Upper lobe of right lung (tissue), 1 donor: Measurements from ENCODE around the gene WDR70. TPM values are rescaled to one million over a fixed set of nuclear protein-coding genes. Genes with fewer than 3 reads are reported as not detected.
"Not testable (repeated sequence)": the region's sequence is repeated elsewhere in the genome, so short reads cannot be mapped to it uniquely, and the experiment has no call there.

Source experiments
- ATAC-seq: fragments of 200-7000 bp; cut with Tn5 transposase; one replicate; pipeline ENCODE4 v1.9.1; 2020; ENCODE audit warnings: mild to moderate bottlenecking, moderate library complexity
- DNase-seq: peaks from one replicate; pipeline ENCODE4 v3.0.0-alpha.2; 2020
- H3K27ac ChIP-seq: fragments of 200-600 bp; one replicate; pipeline ENCODE4 v1.8.0; 2022
- H3K27me3 ChIP-seq: fragments of 200-600 bp; one replicate; pipeline ENCODE4 v1.8.0; 2022; ENCODE audit warnings: mild to moderate bottlenecking
- H3K36me3 ChIP-seq: fragments of 200-600 bp; one replicate; pipeline ENCODE4 v1.8.0; 2022
- H3K4me1 ChIP-seq: fragments of 200-600 bp; one replicate; pipeline ENCODE4 v1.8.0; 2022
- H3K4me3 ChIP-seq: fragments of 200-600 bp; one replicate; pipeline ENCODE4 v1.8.0; 2022; ENCODE audit warnings: mild to moderate bottlenecking
- H3K9me3 ChIP-seq: fragments of 200-600 bp; one replicate; pipeline ENCODE4 v1.8.0; 2022
- intact Hi-C: fragments of 100-400 bp; cut with DNase I; formaldehyde crosslinking; loops from one replicate; pipeline ENCODE4 v1.11.0; 2022
- total RNA-seq: library from RNA; stranded (reverse); fragmentation: NEBNext Ultra II Directional; extraction: Animal tissue kit (Norgen Biotek cat#: 25700); gene quantifications from one replicate; pipeline ENCODE4 v1.2.1, GENCODE V29; 2021
- TF ChIP-seq, protein P1 (sequence below): fragments of 200-600 bp; IDR thresholded peaks from one replicate; pipeline ENCODE4 v1.8.0; 2022; ENCODE audit warnings: antibody characterized with exemption
- donor health status: DM: no; HTN: yes; CAD: no; lungs with severe emphysema.

WDR70 gene
- total RNA-seq, 1 donor from 2014 or later = 24.7 TPM

DNA sequence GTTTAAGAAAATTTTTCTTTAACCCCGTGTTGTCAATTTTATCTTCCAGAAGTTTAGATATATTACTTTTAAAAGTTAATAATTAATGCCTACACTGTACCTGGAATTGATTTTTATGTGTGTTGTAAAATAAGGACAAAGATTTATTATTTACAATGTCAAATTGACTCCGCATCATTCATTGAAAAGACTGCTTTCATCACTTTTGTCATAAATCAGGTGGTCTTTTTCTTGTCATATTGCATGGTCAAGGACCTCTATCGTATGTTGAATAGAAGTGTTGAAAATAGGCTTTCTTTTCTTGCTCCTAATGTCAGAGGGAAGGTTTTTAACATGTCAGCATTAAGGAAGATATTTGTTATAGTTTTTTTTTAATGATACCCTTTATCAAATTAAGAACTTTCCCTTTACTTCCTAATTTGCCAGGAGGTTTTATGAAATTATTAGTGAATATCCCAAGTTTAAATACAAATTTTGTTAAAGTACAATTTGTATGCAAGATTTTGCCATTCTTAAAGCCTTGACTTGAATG is 92.6 kb downstream of the WDR70 start:
- no peaks in the 10 kb centered on the region for H3K27me3 ChIP-seq
- no peaks in the 10 kb centered on the region for H3K36me3 ChIP-seq
- no peak overlapping the region for H3K4me3 ChIP-seq
- ATAC-seq = no peak
- H3K4me1 ChIP-seq = no peaks in the 10 kb centered on the region
- H3K9me3 ChIP-seq = no peaks in the 10 kb centered on the region
- intact Hi-C loops = no loop called here
- TF ChIP-seq, protein P1, sequence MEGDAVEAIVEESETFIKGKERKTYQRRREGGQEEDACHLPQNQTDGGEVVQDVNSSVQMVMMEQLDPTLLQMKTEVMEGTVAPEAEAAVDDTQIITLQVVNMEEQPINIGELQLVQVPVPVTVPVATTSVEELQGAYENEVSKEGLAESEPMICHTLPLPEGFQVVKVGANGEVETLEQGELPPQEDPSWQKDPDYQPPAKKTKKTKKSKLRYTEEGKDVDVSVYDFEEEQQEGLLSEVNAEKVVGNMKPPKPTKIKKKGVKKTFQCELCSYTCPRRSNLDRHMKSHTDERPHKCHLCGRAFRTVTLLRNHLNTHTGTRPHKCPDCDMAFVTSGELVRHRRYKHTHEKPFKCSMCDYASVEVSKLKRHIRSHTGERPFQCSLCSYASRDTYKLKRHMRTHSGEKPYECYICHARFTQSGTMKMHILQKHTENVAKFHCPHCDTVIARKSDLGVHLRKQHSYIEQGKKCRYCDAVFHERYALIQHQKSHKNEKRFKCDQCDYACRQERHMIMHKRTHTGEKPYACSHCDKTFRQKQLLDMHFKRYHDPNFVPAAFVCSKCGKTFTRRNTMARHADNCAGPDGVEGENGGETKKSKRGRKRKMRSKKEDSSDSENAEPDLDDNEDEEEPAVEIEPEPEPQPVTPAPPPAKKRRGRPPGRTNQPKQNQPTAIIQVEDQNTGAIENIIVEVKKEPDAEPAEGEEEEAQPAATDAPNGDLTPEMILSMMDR = no peak
- DNase-seq = no peak
- H3K27ac ChIP-seq = no peak overlapping the region

DNA sequence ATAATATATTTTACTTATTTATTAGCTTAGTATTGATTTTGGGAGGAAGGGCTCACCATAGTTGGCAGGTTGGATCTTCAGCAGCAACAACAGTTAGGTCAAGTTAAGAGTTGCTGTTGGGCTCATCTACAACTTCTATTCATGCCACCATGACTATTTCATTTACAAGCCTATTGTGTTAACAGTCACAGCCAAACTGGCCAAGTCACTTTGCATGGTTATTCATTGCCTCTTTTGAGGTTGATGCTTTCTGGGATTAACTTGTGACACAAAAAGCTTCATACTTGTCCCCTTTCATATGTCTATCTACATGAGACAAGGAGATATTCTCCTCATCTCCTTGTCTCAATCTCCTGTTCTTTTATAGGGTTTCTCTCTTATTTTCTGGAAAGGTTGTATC is 98.3 kb downstream of the WDR70 start:
- ATAC-seq (no peak), DNase-seq (no peak)
- H3K27me3 ChIP-seq = no peaks in the 10 kb centered on the region
- no peaks in the 10 kb centered on the region for H3K9me3 ChIP-seq
- H3K27ac ChIP-seq = no peak overlapping the region
- peaks cover 18% of the 10 kb centered on the region for H3K36me3 ChIP-seq
- TF ChIP-seq, protein P1 = no peak
- no peak overlapping the region for H3K4me3 ChIP-seq
- no peaks in the 10 kb centered on the region for H3K4me1 ChIP-seq
- intact Hi-C loops = no loop called here

DNA sequence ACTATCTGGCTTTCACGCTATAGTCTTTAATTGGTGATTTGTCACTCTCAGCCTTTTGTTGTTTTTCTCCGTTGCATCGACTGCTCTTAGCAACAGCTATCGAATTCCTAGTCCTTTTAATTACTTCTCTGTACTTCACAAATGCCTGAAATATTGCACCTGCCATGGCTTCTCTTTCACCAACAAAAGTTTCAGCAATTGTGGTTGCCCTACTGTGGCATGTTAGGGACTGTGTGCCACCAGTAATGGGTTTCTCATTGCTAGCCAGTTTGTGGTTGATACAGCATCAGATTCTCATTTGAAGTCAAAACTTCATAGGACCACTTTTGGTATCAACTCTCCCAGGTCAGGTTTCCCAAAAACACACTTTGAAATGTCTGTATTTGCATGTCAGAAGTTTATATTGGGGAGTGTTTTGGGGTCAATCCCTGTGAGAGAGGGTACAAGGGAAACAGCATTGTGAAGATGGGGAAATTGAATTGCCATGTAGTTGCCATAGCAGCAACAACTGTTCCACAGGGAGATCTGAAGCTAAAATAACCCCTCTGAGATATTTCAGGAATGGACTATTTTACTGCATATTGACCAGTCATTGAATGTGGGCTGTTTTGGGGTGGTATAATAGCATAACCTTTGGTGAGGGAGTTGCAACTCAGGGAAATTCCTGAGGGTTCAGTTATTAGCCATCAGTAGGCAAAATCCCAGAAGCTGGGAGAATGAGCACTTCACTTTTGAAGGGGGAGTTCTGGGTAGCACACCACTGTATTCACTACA is 99.2 kb downstream of the WDR70 start:
- no peak for ATAC-seq
- TF ChIP-seq, protein P1 = no peak
- intact Hi-C loops = no loop called here
- Histone ChIP-seq H3K9me3 (no peaks in the 10 kb centered on the region), H3K27ac (no peak overlapping the region), H3K27me3 (no peaks in the 10 kb centered on the region), H3K4me3 (no peak overlapping the region), H3K4me1 (no peaks in the 10 kb centered on the region), H3K36me3 (peaks cover 20% of the 10 kb centered on the region)
- no peak for DNase-seq

DNA sequence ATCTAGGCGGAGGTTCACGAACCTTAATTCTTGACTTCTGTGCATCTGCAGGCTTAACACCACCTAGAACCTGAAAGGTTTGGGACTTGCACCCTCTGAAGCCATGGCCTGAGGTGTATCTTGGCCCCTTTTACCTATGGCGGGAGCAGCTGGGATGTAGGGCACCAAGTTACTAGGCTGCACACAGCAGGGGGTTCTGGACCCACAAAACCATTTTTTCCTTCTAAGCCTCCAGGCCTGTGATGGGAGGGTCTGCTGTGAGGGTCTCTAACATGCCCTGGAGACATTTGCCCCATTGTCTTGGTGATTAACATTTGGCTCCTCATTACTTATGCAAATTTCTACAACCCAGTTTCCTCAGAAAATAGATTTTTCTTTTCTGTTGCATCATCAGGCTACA is 102.3 kb downstream of the WDR70 start:
- DNase-seq, intact Hi-C loops, H3K27me3 ChIP-seq, H3K4me3 ChIP-seq, H3K4me1 ChIP-seq, H3K9me3 ChIP-seq, ATAC-seq, H3K27ac ChIP-seq: not testable (repeated sequence)
- peaks cover 20% of the 10 kb centered on the region for H3K36me3 ChIP-seq

DNA sequence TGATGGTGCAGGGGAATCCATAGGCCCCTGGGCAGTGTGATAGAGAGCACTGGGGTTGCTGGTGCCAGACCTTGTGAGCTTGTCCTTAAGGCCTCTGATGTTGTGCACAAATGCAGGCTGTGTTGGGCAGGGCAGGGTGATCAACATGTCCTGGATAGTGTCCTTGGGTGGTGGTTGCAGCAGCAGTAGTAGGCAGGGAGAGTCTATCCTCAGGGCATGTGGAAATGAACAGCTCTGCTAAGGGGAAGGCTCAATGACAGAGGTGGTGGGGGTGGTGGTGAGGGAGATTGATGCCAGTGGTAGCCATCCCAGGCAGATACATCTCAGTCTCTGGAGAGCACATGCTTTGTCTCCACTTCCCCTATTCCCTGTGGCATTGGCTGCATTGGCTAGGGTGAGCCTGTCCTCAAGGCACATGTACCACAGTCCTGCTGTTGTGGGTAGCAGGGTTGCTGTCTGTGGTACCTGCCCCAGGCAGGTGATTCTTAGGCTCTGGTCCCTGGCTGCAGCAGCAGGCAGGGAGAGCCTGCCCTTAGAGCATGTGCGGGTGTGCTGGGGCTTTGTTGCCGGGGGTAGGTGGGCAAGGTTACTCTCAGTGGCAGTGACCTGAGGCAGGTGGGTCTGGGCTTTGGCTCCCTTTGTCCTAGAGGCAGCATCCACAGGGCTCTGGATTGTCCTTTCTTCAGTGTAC is 111.1 kb downstream of the WDR70 start:
- H3K4me1 ChIP-seq = no peaks in the 10 kb centered on the region
- ATAC-seq (no peak), DNase-seq (no peak)
- no peak overlapping the region for H3K27ac ChIP-seq
- TF ChIP-seq, protein P1 = no peak
- H3K36me3 ChIP-seq = no peaks in the 10 kb centered on the region
- no peak overlapping the region for H3K4me3 ChIP-seq
- no peaks in the 10 kb centered on the region for H3K27me3 ChIP-seq
- intact Hi-C loops = no loop called here
- H3K9me3 ChIP-seq = no peaks in the 10 kb centered on the region

DNA sequence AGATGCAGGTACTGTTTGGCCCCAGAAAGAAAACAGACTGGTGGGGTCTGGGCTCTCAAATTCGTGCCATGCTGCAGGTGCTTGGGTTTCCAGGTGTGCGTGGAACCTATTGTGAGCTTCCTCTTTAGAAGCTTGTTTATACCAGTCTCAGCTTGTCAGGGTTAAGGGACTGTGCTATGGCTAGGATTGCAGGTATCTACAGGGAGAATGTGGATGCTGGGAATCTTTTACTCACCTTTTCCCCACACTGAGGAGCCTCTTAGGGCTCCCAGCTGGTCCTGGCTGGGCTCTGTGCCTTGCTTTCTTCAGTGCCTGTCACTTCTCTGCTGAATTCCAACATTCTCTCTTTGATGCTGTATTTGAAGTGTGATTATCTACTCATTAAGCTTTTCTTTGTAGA is 111.8 kb downstream of the WDR70 start:
- Histone ChIP-seq H3K9me3 (no peaks in the 10 kb centered on the region), H3K36me3 (no peaks in the 10 kb centered on the region), H3K27ac (no peak overlapping the region), H3K27me3 (no peaks in the 10 kb centered on the region), H3K4me3 (no peak overlapping the region), H3K4me1 (no peaks in the 10 kb centered on the region)
- DNase-seq = no peak
- TF ChIP-seq, protein P1 = no peak
- intact Hi-C loops = no loop called here
- no peak for ATAC-seq
